ENCODE data around the gene MPL. TPM values are rescaled to one million over a fixed set of nuclear protein-coding genes. Genes with fewer than 3 reads are reported as not detected.

Gene MPL
- total RNA-seq, 1 experiment from 2014 or later: not detected

GRCh38 chr1:43377831-43378230 lies 40.2 kb downstream of the MPL start:
- BruUV-seq (replicated peaks): no TSS peak

GRCh38 chr1:43379476-43379875 lies 41.9 kb downstream of the MPL start:
- no peaks in the 10 kb centered on the region for H4K20me1 ChIP-seq (ENCODE audit: insufficient read depth)
- ChIA-PET POLR2A (no interaction called here), CTCF (no interaction called here), RAD21 (ENCODE audit: low non-redundant PET in 1 of 2, low total read pairs in 2 of 2, uncharacterized antibody in 2 of 2, unreplicated experiment in 2 of 2) (no interaction called here)
- H3K9me2 ChIP-seq (ENCODE audit: insufficient read depth): no peaks in the 10 kb centered on the region
- no peak overlapping the region for H3K9ac ChIP-seq (ENCODE audit: low read length)
- H3K79me2 ChIP-seq (ENCODE audit: insufficient read depth, low read length): no peaks in the 10 kb centered on the region
- H3K4me2 ChIP-seq (ENCODE audit: low read length): no peak overlapping the region
- BruUV-seq (replicated peaks): no TSS peak
- DNase-seq (ENCODE audit: low read depth, low spot score) (no peak), ATAC-seq (no peak)
- intact Hi-C loops (cut with micrococcal nuclease): no loop called here
- H3K36me3 ChIP-seq (ENCODE audit: control insufficient read depth in 1 of 2, insufficient read depth in 2 of 2, low read length in 2 of 2): peaks cover 4 to 12% of the 10 kb centered on the region in 2 experiments
- no peaks in the 10 kb centered on the region for H3K9me3 ChIP-seq (ENCODE audit: control insufficient read depth in 1 of 2, insufficient read depth in 1 of 2, low read depth in 1 of 2, low read length in 2 of 2)
- no peaks in the 10 kb centered on the region for H3K27me3 ChIP-seq (ENCODE audit: insufficient read depth, low read length)
- H3K27ac ChIP-seq (ENCODE audit: low read depth, low read length): no peak overlapping the region
- no peak overlapping the region for H3K4me3 ChIP-seq (replicated peaks in 1 of 2; ENCODE audit: low read depth in 1 of 2, low read length in 2 of 2)
- H2AFZ ChIP-seq (ENCODE audit: low read depth, low read length, poor library complexity, severe bottlenecking): no peak overlapping the region
- peaks cover 2 to 14% of the 10 kb centered on the region in 2 experiments for H3K4me1 ChIP-seq (ENCODE audit: control insufficient read depth in 1 of 2, insufficient read depth in 2 of 2, low read length in 2 of 2)
- no peak for TF ChIP-seq EZH2 (IDR thresholded peaks at IDR 0.05)
- TF ChIP-seq REST (IDR thresholded peaks at IDR 0.05; ENCODE audit: low read depth): no peak
- no peak for TF ChIP-seq MAX (IDR thresholded peaks at IDR 0.05)
- no peak for TF ChIP-seq EZH2phosphoT487 (IDR thresholded peaks at IDR 0.05; ENCODE audit: borderline replicate concordance)
- no peak for TF ChIP-seq ZBTB33 (IDR thresholded peaks at IDR 0.05; ENCODE audit: extremely low read depth, insufficient replicate concordance, low read length)

More at GRCh38 chr1:43377831-43378230, 40.2 kb downstream of the MPL start:
- intact Hi-C loops (cut with micrococcal nuclease): no loop called here
- DNase-seq (ENCODE audit: low read depth, low spot score): no peak
- no peaks in the 10 kb centered on the region for H3K9me3 ChIP-seq (ENCODE audit: control insufficient read depth in 1 of 2, insufficient read depth in 1 of 2, low read depth in 1 of 2, low read length in 2 of 2)
- ChIA-PET CTCF (interaction anchor here (1.5 kb wide), 1 partner anchor 20 kb away, joined by 3 read pairs; no protein-coding TSS in a partner anchor), RAD21 (ENCODE audit: low non-redundant PET in 1 of 2, low total read pairs in 2 of 2, uncharacterized antibody in 2 of 2, unreplicated experiment in 2 of 2) (no interaction called here), POLR2A (interaction anchor here (0.8 to 2.0 kb wide), 2 partner anchors 10 to 13 kb away, joined by 7 read pairs; partner anchors contain the start of gene ELOVL1)
- TF ChIP-seq TCF7L2 (IDR thresholded peaks at IDR 0.05; ENCODE audit: borderline replicate concordance, extremely low read depth, insufficient read depth, insufficient read length) (no peak), FOSL1 (IDR thresholded peaks at IDR 0.05; ENCODE audit: low read depth) (no peak), POLR2AphosphoS5 (IDR thresholded peaks at IDR 0.05; ENCODE audit: low read depth, low read length) (no peak), ZFX (IDR thresholded peaks at IDR 0.05) (no peak), CTCF (IDR thresholded peaks at IDR 0.05 in 2 of 3, conservative IDR thresholded peaks at IDR 0.05 in 1 of 3; ENCODE audit: borderline replicate concordance in 1 of 3, insufficient read depth in 1 of 3, low read depth in 2 of 3, low read length in 2 of 3) (no peak)
- no peaks in the 10 kb centered on the region for H3K36me3 ChIP-seq (ENCODE audit: control insufficient read depth in 1 of 2, insufficient read depth in 2 of 2, low read length in 2 of 2)
- no peak for ATAC-seq
- H4K20me1 ChIP-seq (ENCODE audit: insufficient read depth): no peaks in the 10 kb centered on the region
- no peaks in the 10 kb centered on the region for H3K9me2 ChIP-seq (ENCODE audit: insufficient read depth)
- H3K4me3 ChIP-seq (replicated peaks in 1 of 2; ENCODE audit: low read depth in 1 of 2, low read length in 2 of 2): no peak overlapping the region
- no peaks in the 10 kb centered on the region for H3K79me2 ChIP-seq (ENCODE audit: insufficient read depth, low read length)
- H3K27me3 ChIP-seq (ENCODE audit: insufficient read depth, low read length): no peaks in the 10 kb centered on the region
- H3K9ac ChIP-seq (ENCODE audit: low read length): no peak overlapping the region
- no peak overlapping the region for H3K4me2 ChIP-seq (ENCODE audit: low read length)
- no peak overlapping the region for H3K27ac ChIP-seq (ENCODE audit: low read depth, low read length)
- H2AFZ ChIP-seq (ENCODE audit: low read depth, low read length, poor library complexity, severe bottlenecking): no peak overlapping the region
- peaks cover 17 to 31% of the 10 kb centered on the region in 2 experiments for H3K4me1 ChIP-seq (ENCODE audit: control insufficient read depth in 1 of 2, insufficient read depth in 2 of 2, low read length in 2 of 2)
